Measurements from ENCODE around the gene RASA3.
A peak's percentile ranks its signal among the peaks of the same experiment; 100 is the strongest.

Gene RASA3

GRCh38 chr13:113939129-113939943, 193.1 kb downstream of the RASA3 start:
- DNase-seq = no peak

GRCh38 chr13:113938716-113939115, 193.7 kb downstream of the RASA3 start:
- DNase-seq = peak; percentile 38

GRCh38 chr13:113938246-113938645, 194.2 kb downstream of the RASA3 start:
- no peak for DNase-seq

DNA sequence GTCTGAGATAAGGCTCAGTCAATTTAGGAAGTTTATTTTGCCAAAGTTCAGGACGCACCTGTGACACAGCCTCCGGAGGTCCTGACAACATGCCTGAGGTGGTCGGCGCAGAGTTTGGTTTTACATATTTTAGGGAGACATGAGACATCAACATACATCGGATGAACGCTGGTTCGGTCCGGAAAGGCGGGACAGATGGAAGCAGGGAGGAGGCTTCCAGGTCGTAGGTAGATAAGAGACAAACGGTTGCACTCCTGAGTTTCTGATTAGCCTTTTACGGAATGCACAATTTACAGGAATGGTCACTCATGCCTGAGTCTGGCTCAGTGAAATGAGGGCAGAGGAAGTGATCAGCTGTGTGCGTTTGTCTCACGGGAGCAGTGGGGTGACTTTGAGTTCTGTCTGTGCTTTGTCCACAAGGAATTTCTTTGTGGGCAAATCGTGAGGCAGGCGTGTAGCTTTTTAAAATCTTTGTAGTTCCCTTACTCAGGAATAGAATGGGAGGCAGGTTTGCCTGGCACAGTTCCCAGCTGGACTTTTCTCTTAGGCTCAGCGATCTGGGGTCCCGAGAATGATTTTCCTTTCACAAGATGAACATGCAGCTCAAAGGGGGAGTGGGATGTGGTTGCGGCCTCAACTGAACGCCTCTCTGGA, 194.8 kb downstream of the RASA3 start:
- no peak for DNase-seq

DNA sequence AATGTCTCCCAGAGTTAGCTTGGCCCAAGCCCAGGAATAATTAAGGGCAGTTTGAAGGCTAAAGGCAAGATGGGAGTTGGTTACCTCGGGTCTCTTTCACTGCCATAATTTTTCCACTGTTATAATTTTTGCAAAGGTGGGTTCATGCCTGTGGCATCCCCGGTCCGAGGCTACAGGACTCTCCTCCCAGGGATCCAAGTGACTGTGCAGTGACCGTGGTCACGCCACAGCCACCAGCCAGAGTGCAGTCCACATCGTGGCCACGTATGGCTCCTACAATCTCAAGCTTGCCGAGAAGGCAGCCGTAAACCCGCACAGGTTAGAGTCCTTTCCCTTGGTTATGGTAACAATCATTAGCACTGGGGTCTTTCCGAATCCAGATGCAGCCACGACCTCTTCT, 195.3 kb downstream of the RASA3 start:
- DNase-seq = no peak

- no peak for DNase-seq
Measured at GRCh38 chr13:113936166-113936965, 196.1 kb downstream of the RASA3 start.

GRCh38 chr13:113935001-113935844, 197.2 kb downstream of the RASA3 start:
- DNase-seq = no peak

- DNase-seq = no peak
Measured at GRCh38 chr13:113934576-113934975, 197.8 kb downstream of the RASA3 start.

- no peak for DNase-seq
Measured at GRCh38 chr13:113933901-113934300, 198.5 kb downstream of the RASA3 start.

- no peak for DNase-seq
Measured at GRCh38 chr13:113931841-113932459, 200.5 kb downstream of the RASA3 start.

DNA sequence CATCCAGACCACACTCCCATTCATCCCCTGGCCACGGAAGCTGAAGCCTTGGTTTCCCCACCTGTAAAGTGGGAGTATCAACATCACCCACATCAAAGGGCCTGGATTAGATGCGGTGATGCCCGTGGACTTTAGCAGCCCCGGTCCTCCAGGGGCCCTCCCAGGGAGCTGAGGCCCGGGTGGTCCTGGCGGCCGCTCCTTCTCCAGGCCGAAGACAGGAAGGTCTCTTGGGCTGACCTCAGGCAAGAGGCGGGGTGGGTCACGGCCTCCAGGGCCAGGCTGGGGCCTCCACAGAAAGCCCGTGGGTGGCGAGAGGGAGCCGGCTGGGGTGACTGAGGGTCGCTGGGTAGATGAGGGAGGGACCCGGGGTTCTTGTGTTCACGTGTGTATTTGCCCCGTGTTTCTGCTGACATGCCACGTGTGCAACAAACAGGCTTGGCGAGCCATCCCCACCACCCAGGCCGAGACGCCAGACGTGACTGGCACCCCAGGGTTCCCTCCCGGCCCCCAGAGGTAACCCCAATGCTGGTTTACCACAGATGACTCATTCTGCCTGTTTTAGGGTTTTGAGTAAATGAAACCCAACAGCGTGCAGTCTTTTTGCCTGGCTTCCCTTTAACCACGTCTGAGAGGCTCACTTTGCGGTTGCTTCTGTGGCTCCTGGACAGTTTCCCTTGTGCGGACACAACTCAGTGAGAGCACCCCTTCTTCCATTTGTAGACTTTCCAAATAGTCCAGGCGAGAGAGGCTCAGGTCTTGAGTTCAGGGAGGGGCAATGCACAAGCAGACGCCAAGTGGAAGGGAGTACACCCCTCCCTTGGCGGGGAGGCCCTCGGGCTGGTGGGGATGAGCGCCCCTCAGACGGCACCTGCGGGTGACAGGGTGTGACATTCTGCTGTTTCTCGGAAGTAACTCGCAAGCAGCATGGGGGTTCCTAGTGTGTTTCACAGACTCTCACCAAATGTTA, 201.5 kb downstream of the RASA3 start:
- DNase-seq = no peak

DNA sequence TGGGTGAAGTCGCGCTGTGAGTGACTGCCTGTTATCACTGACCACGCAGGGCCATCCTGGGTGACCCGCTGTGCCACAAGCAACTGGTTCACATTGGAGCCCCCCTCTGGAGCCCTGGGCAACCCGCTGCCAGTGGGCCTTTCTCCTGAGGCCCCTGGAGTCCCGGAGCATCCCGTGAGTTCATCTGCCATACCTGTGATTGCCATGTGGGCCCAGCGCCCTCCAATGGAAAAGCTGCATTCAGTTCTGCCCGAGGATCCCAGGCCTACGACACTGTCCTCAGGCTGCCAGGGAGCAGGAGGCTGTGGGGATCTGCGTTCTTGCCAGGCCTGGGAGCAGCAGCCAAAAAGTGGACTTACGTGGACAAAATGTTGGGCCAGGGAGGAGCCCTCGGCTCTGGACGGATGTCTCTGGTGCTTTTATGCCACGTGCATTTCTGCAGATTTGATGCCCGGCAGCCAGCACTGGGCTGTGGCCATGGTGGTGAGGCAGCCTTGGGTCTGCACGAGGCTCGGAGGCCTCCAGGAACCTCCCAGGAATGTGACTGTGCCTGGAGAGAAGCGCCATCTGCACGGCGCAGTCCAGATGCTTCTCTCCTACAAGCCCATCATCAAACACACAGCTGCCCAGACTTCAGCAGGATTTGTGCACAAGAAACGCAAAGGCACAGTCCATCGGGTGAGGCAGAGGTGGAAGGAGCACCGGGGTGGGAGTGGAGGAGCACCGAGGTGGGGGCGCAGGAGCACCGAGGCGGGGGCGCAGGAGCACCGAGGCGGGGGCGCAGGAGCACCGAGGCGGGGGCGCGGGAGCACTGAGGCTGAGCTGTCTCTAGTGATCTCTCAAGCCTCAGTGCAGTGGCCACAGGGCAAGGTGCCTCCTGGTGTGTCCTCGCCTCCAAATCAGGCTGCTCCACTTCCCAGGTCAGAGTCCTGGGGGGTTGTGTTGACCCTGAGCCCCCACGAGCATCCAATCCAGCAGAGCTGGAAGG, 202.5 kb downstream of the RASA3 start:
- no peak for DNase-seq

- no peak for DNase-seq
Measured at GRCh38 chr13:113928685-113929627, 203.5 kb downstream of the RASA3 start.

Data from NCI-H510A (cell line).